Measurements from ENCODE around the gene TJP2.
A peak's percentile ranks its signal among the peaks of the same experiment; 100 is the strongest.
"Not testable (repeated sequence)": the region's sequence is repeated elsewhere in the genome, so short reads cannot be mapped to it uniquely, and the experiment has no call there.

Gene TJP2

DNA sequence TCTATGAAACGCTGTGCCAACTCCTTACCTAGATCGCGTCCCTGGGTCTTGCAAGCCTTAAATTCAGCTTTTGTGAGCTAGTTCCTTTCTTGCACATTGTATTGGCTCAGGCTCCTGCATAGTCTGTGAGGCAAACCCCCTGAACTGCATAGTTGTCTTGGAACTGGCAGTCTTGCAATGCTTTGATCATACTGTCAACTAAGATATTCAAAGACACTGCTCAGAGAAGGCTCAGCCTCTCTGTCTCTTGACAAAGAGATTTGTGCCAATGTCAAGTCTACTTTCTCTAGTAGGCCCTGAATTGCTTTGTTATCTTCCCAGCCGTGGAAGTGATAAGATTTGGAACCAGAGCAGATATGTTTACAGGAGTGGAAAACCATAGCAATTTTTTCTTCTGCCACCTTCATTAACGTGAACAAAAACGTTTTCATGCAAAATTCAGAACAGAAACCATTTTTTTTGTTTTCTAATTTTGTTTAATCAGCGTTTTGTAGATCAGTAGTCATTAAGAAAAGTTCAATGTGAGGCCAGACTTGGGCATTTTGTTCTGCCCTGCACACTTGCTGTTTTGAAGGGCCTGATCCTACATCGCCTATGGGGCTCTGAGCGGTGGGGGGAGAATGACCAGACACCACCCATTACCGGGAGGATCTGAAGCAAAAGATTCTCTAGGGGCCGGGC lies 123.4 kb downstream of the TJP2 start:
- ATAC-seq, result no peak

DNA sequence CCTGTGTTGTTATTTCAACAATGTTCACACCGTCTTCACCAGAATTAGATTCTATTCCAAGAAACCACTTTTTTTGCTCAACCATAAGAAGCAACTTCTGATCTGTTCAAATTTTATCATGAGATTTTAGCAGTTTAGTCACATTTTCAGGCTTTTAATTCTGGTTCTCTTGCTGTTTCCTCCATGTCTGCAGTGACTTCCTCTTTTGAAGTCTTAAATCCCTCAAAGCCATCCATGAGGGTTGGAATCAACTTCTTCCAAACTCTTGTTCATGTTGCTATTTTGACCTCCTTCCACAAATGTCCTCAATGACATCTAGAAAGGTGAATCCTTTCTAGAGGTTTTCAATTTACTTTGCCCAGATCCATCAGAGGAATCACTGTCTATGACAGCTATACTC lies 125.2 kb downstream of the TJP2 start:
- no peak for ATAC-seq

DNA sequence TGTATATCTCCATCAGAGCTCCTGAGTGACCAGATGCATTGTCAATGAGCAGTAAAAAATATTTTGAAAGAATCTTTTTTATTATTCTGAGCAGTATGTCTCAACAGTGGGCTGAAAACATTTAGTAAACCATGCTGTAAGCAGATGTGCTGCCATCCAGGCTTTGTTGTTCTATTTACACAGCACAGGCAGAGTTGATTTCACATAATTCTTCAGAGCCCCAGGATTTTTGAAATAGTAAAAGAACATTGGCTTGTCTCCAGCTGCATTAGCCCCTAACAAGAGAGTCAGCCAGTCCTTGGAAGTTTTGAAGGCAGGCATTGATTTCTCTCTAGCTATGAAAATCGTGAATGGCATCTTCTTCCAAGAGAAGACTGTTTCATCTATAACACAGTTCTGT lies 125.7 kb downstream of the TJP2 start:
- ATAC-seq, result no peak

DNA sequence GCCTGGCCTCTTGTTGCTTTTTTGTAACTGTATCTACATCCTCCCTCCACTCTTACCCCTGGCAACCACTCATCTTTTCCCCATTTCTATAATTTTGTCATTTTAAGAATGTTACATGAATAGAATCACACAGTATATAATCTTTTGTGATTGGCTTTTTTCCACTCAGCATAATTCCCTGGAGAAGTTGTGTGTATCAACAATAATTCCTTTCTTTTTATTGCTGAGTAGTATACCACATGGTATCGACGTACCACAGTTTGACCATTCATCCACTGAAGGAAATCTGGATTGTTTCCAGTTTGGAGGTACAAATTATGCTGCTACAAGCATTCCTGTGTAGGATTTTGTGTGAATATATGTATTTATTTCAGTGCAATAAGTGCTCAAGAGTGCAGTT lies 129.3 kb downstream of the TJP2 start:
- ATAC-seq, result no peak

DNA sequence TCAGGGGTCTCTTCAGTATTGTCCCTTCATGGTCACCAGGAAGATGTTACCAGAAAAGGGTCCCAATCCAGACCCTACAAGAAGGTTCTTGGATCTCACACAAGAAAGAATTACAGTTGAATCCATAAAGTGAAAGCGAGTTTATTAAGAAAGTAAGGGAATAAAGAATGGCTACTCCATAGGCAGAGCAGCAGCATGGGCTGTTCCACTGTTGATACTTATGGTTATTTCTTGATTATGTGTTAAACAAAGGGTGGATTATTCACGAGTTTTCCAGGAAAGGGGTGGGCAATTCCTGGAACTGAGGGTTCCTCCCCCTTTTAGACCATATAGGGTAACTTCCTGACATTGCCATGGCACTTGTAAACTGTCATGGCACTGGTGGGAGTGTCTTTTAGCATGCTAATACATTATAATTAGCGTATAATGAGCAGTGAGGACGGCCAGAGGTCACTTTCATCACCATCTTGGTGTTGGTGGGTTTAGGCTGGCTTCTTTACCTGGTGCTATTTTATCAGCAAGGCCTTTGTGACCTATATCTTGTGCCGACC lies 132.9 kb downstream of the TJP2 start:
- ATAC-seq, result not testable (repeated sequence)

DNA sequence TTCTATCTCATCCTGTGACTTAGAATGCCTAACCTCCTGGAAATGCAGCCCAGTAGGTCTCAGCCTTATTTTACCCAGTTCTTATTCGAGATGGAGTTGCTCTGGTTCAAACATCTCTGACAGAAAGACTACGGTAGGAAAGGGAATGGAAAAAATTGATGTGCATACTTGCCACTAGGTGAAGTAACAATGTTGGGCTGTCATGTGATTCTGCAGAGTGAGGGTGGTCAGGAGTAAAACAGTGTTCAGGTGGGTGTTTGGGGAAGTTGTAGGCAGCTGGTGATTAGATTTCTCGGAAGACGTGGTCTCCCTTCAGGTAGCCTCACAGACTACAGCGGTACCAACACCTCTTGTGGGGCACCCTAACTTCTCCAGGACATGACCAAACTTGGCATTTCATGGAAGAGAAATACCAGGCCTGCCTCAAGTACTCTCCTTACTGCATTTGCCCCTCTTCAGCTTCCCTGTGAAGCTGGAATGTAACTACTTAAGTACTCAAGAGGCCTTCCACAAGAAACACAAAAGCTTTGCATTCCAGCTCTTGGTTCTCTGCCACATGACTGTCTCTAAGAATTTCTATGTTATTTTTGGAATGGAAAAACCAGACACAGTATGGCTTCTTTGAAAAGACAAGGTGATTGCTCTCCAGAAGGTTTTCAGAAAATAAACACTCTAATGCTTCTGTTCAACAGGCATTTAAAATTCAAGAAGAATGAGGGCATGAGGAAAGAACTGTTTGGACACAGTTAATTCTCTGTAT lies 133.5 kb downstream of the TJP2 start:
- ATAC-seq, result no peak

DNA sequence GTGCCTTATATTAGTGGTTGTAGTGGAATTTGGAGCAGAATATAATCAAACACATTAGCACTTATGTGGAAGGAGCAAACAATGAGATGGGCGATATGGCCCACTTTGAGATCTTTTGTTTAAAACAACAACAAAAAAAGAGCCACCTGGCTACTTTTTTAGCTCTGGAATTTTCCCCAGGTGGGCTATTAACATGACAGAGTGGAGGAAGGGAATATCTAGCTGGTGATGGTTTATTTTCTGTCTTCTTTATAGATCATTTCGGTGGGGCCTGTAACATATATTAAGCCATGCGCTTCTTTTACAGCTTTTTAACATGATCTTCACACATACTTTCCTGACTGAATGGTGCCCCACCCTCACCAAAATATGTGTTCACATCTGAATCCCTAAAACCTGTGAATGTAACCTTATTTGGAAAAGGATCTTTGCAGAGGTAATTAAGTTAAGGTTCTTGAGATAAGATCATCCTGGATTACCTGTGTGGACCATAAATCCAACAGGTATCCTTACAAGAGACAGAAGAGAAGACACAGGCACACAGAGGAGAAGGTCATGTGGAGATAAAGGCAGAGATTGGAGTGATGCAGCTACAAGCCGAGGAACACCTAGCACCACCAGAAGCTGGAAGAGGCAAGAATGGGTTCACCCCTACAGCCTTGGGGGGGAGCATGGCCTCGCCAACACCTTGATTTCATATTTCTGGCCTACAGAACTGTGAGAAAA lies 134.3 kb downstream of the TJP2 start:
- no peak for ATAC-seq

DNA sequence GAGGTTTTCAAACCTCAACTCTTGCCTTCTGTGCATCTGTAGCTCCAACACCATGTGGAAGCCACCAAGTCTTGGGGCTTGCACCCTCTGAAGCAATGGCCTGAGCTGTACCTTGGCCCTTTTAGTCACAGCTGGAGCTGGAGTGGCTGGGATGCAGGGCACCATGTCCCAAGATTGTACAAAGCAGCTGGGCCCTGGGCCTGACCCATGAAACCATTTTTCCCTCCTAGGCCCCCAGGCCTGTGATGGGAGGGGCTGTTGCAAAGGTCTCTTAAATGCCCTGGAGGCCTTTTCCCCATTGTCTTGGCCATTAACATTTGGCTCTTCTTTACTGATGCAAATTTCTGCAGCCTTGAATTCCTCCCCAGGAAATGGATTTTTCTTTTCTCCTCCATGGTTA lies 139.1 kb downstream of the TJP2 start:
- no peak for ATAC-seq

DNA sequence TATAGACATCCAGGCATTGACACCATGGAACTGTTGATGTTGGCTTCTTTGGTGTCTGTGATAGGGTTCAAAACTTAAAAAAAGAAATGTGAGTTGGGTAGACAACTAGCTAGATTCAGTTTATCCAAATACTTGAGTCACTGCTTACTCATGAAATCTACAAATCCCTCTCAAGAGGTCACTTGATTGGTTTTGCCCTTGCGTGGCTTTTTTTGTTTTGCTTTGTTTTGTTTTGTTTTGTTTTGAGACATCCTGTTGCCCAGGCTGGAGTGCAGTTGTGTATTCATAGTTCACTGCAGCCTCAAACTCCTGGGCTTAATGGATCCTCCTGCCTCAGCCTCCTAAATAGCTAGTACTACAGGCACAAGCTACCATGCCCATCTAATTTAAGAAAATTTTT lies 140.5 kb downstream of the TJP2 start:
- ATAC-seq, result no peak

DNA sequence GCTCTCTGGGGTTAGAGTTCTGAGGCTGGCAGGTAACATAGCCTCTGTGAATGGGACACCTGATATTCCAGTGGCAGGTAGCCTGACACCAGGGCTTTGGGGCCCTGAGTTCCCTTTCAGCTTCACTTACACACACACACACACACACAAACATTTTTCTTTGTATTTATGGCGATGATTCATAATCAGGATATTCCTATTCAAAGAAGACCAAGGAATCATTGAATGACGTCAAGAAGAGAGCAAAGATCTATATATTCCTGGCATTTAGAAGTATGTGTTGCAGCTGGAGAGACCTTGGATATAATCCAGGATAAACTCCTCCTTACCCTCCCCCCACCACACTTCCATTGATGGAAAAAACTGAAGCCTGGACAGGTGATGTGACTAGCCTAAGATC lies 143.0 kb downstream of the TJP2 start:
- no peak for ATAC-seq

DNA sequence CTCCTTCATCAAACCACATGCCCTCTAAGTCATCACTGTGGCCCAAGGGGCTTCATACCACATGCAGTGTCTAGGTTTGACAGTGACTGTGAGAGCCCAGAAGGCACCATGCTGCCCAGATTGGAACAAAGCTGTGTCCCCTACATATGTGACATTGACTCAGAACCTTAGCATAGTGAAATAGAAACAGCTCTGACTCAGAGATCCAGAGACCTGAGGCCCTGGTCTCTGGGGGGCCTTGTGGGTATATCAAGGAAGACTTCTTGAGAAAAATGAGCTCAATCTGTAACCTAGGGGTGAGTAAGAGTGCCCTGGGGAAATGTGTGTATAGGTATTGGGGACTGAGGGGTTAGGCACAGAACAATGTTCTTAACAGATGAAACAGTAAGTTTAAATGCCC lies 143.8 kb downstream of the TJP2 start:
- ATAC-seq, result peak; percentile 67 to 78

DNA sequence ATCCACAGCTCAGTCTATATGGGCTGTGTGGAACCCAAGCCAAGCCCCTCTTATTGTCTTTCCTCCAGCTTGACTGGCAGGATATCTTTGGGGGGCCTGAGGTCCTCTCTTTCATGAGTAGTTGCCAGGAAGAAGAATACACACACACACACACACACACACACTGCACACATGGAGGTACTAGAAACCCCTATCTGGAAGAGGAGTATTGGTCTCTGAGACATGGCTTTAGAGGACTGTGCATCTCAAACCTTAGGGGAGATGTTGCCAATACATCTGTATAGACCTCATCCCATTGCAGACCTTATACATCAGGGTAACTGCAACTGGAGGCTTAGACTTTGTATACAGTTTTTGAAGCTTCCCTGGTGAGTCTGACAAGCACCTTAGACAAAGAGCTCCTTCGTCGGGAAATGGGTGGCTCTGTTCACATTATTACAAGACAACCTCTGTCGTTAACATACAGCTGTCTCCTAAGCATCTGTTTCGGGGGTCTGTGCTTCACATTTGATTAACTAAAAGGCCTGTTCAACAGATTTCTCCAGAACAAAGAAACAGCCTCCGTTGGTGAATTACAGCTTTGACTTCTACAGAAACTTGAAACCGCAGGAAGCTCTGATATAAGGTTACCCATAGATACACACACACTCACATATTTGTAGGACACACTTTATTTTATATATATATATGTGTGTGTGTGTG lies 145.4 kb downstream of the TJP2 start:
- ATAC-seq, result no peak

DNA sequence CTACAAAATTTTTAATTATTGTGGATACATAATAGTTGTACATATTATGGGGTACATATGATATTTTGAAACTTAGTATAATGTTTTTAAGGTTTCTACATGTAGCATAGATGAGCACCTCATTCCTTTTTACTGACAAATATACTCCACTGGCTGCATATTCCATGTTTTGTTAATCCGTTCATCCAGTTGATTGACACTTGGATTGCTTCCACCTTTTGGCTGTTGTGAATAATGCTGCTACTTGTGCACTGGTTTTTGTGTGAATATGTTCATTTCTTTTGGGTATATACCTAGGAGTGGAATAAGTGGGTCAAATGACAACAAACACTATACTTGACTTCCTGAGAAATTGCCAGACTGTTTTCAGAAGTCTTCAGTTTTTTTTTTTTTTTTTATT lies 148.2 kb downstream of the TJP2 start:
- no peak for ATAC-seq

DNA sequence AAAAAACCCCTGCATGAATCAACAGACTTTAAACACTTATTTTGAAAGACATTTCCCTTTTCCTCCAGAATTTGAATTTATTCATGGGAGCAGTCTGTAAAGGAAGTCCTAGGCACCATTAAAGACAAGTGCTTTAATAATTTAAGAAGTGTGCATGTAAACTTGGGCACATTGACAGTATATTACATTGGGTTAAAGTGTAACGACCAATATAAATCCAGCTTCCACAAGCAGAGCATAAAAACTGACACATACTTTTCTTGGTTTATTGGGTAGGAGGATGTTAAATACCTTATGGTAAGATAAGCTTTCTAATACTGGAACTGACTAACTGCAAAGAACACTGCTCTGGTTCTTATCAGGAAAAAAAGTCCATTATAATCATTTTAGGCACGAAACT lies 149.8 kb downstream of the TJP2 start:
- ATAC-seq, result no peak

Data from activated CD4-positive, CD25-positive, alpha-beta regulatory T cell treated with anti-CD3 and anti-CD28 coated beads, Interleukin-2, amount 50 U/mL, for 24 hours (primary cell).